HEK293T (cell line): Measurements from ENCODE around the gene INO80.

ENCODE experiments used
- CTCF ChIA-PET: fragments of 350-600 bp; formaldehyde crosslinking; extraction: SDS; loops from one replicate; lab custom pipeline; 2021; ENCODE audit warnings: antibody characterized with exemption, inconsistent platforms; lab: Yijun Ruan, JAX
- POLR2A ChIA-PET: fragments of 350-600 bp; formaldehyde crosslinking; extraction: SDS; loops from one replicate; lab custom pipeline; 2020; ENCODE audit warnings: antibody characterized with exemption, inconsistent platforms; lab: Yijun Ruan, JAX
- DNase-seq: peaks from one replicate; pipeline ENCODE4 v3.0.0; 2012; ENCODE audit warnings: mixed read lengths; ENCODE audit errors: extremely low spot score
- ARNT ChIP-seq: fragments of 450-650 bp; IDR thresholded peaks from 2 replicates; pipeline ENCODE4 v1.6.1; 2017; ENCODE audit warnings: mild to moderate bottlenecking
- BHLHE40 ChIP-seq: fragments of 450-650 bp; IDR thresholded peaks from 2 replicates; pipeline ENCODE4 v1.6.1; 2016; ENCODE audit warnings: mild to moderate bottlenecking, moderate library complexity, borderline replicate concordance
- CTBP1 ChIP-seq: fragments of 450-650 bp; IDR thresholded peaks from 2 replicates; pipeline ENCODE4 v1.6.1; 2016; ENCODE audit warnings: borderline replicate concordance
- ELF4 ChIP-seq: fragments of 450-650 bp; IDR thresholded peaks from 2 replicates; pipeline ENCODE4 v1.6.1; 2017; ENCODE audit warnings: antibody characterized with exemption
- FOXA1 ChIP-seq: fragments of 450-650 bp; IDR thresholded peaks from 2 replicates; pipeline ENCODE4 v1.6.1; 2016; ENCODE audit warnings: mild to moderate bottlenecking
- FOXK2 ChIP-seq: fragments of 450-650 bp; IDR thresholded peaks from 2 replicates; pipeline ENCODE4 v1.6.1; 2016; ENCODE audit warnings: mild to moderate bottlenecking
- FOXM1 ChIP-seq: fragments of 450-650 bp; IDR thresholded peaks from 2 replicates; pipeline ENCODE4 v1.6.1; 2017; ENCODE audit warnings: mild to moderate bottlenecking, borderline replicate concordance
- HDGF ChIP-seq: fragments of 450-650 bp; IDR thresholded peaks from 2 replicates; pipeline ENCODE4 v1.6.1; 2017; ENCODE audit warnings: antibody characterized with exemption, borderline replicate concordance
- L3MBTL2 ChIP-seq: fragments of 450-650 bp; conservative IDR thresholded peaks from 2 replicates; pipeline ENCODE4 v1.6.1; 2016; ENCODE audit warnings: mild to moderate bottlenecking
- LEF1 ChIP-seq: fragments of 450-650 bp; IDR thresholded peaks from 2 replicates; pipeline ENCODE4 v1.6.1; 2017; ENCODE audit warnings: mild to moderate bottlenecking, borderline replicate concordance
- NFRKB ChIP-seq: fragments of 450-650 bp; IDR thresholded peaks from 2 replicates; pipeline ENCODE4 v1.6.1; 2016; ENCODE audit warnings: mild to moderate bottlenecking, moderate library complexity
- PKNOX1 ChIP-seq: fragments of 450-650 bp; IDR thresholded peaks from 2 replicates; pipeline ENCODE4 v1.6.1; 2016
- SP1 ChIP-seq: fragments of 450-650 bp; IDR thresholded peaks from 2 replicates; pipeline ENCODE4 v1.6.1; 2017
- SUZ12 ChIP-seq: fragments of 450-650 bp; IDR thresholded peaks from 2 replicates; pipeline ENCODE4 v1.6.1; 2016; ENCODE audit warnings: mild to moderate bottlenecking
- TARDBP ChIP-seq: fragments of 450-650 bp; IDR thresholded peaks from 2 replicates; pipeline ENCODE4 v1.6.1; 2016
- ZNF384 ChIP-seq: fragments of 450-650 bp; IDR thresholded peaks from 2 replicates; pipeline ENCODE4 v1.6.1; 2016

INO80 gene

GRCh38 chr15:41056810-41057209 is 59.3 kb downstream of the INO80 start:
- TF ChIP-seq FOXA1, result no peak
- TF ChIP-seq HDGF, result no peak
- DNase-seq, result no peak
- ChIA-PET POLR2A (no interaction called here), CTCF (no interaction called here)

- CTCF ChIA-PET, result no interaction called here
- DNase-seq, result no peak
- POLR2A ChIA-PET, result no interaction called here
- no peak for TF ChIP-seq ELF4
- TF ChIP-seq FOXM1, result no peak
- TF ChIP-seq SP1, result no peak
- no peak for TF ChIP-seq ZNF384
- no peak for TF ChIP-seq TARDBP
- no peak for TF ChIP-seq BHLHE40
- TF ChIP-seq FOXK2, result no peak
- TF ChIP-seq FOXA1, result no peak
- no peak for TF ChIP-seq L3MBTL2
- no peak for TF ChIP-seq PKNOX1
- no peak for TF ChIP-seq SUZ12
- no peak for TF ChIP-seq CTBP1
- no peak for TF ChIP-seq ARNT
- TF ChIP-seq NFRKB, result no peak
- no peak for TF ChIP-seq HDGF
Measured at GRCh38 chr15:41055706-41056105, 60.4 kb downstream of the INO80 start.

- no peak for DNase-seq
- ChIA-PET POLR2A (no interaction called here), CTCF (no interaction called here)
- TF ChIP-seq NFRKB, result no peak
- TF ChIP-seq HDGF, result no peak
- TF ChIP-seq BHLHE40, result no peak
Measured at GRCh38 chr15:41051139-41051538, 64.9 kb downstream of the INO80 start.

GRCh38 chr15:41048852-41049251 is 67.2 kb downstream of the INO80 start:
- CTCF ChIA-PET, result no interaction called here
- POLR2A ChIA-PET, result no interaction called here
- no peak for TF ChIP-seq SUZ12
- TF ChIP-seq SP1, result no peak
- TF ChIP-seq ZNF384, result no peak
- TF ChIP-seq FOXM1, result no peak
- TF ChIP-seq BHLHE40, result no peak
- TF ChIP-seq L3MBTL2, result no peak
- no peak for TF ChIP-seq ARNT
- TF ChIP-seq PKNOX1, result no peak
- TF ChIP-seq FOXK2, result no peak
- no peak for TF ChIP-seq TARDBP
- no peak for TF ChIP-seq CTBP1
- no peak for DNase-seq

- TF ChIP-seq L3MBTL2, result no peak
- ChIA-PET CTCF (no interaction called here), POLR2A (no interaction called here)
- no peak for DNase-seq
Measured at GRCh38 chr15:41048397-41048796, 67.7 kb downstream of the INO80 start.

GRCh38 chr15:41047474-41047873 is 68.6 kb downstream of the INO80 start:
- ChIA-PET POLR2A (no interaction called here), CTCF (interaction anchor here (0.5 kb wide), 1 partner anchor 150 kb away, joined by 3 read pairs; no protein-coding TSS in a partner anchor)
- no peak for DNase-seq
- TF ChIP-seq BHLHE40 (no peak), ELF4 (no peak), L3MBTL2 (no peak), SUZ12 (no peak), CTBP1 (no peak), PKNOX1 (no peak), LEF1 (no peak), FOXM1 (no peak), ZNF384 (no peak), ARNT (no peak), NFRKB (no peak), HDGF (no peak), FOXK2 (no peak), TARDBP (no peak)

- POLR2A ChIA-PET, result interaction anchor here (1.0 kb wide), 1 partner anchor 91 kb away, joined by 3 read pairs; the partner anchor contains the start of gene CHAC1
- no peak for DNase-seq
- CTCF ChIA-PET, result interaction anchor here (0.6 kb wide), 1 partner anchor 405 kb away, joined by 3 read pairs; no protein-coding TSS in a partner anchor
- no peak for TF ChIP-seq NFRKB
- no peak for TF ChIP-seq ELF4
- no peak for TF ChIP-seq ZNF384
- TF ChIP-seq BHLHE40, result no peak
- no peak for TF ChIP-seq FOXM1
- no peak for TF ChIP-seq FOXK2
- no peak for TF ChIP-seq SUZ12
- no peak for TF ChIP-seq CTBP1
- TF ChIP-seq FOXA1, result no peak
- TF ChIP-seq L3MBTL2, result no peak
- TF ChIP-seq HDGF, result no peak
- no peak for TF ChIP-seq PKNOX1
- no peak for TF ChIP-seq TARDBP
- TF ChIP-seq ARNT, result no peak
- TF ChIP-seq LEF1, result no peak
- no peak for TF ChIP-seq SP1
Measured at GRCh38 chr15:41043276-41043951, 72.7 kb downstream of the INO80 start.
